ENCODE measurements around the gene ARAP2.

Gene ARAP2

DNA sequence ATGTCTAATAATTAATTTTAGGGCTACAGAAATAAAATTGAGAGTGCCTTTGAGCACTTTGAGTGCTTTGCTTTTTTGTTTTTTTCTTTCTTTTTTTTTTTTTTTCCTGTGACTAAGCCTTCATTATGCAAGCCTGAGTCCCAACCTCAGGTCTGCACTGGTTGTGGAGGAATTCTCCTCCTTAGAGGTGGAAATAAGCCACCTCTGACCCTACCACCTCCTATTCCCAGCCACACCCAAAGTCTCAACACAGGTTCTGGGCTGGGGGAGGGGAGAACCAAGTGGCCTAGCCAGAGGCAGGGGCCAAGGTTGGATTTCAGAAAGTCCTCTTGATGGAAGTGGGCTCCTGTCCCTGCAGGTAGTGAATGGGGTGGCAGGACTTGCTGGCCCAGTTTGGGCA lies 180.2 kb downstream of the ARAP2 start:
- H3K27me3 ChIP-seq (ENCODE audit: insufficient read depth, low read length, poor library complexity, severe bottlenecking) = no peaks in the 10 kb centered on the region
- no peaks in the 10 kb centered on the region for H3K79me2 ChIP-seq (ENCODE audit: insufficient read depth, low read length)
- no peak overlapping the region for H3K9ac ChIP-seq (ENCODE audit: low read depth, low read length, poor library complexity, severe bottlenecking)
- no peaks in the 10 kb centered on the region for H3K9me2 ChIP-seq (replicated peaks; ENCODE audit: low read depth, low read length)
- no peak overlapping the region for H2AFZ ChIP-seq (ENCODE audit: low read length)
- H3K4me1 ChIP-seq (ENCODE audit: insufficient read depth, low read length, poor library complexity, severe bottlenecking) = no peaks in the 10 kb centered on the region
- no peak for TF ChIP-seq EZH2phosphoT487 (IDR thresholded peaks at IDR 0.05; ENCODE audit: borderline replicate concordance)
- TF ChIP-seq, protein P1, sequence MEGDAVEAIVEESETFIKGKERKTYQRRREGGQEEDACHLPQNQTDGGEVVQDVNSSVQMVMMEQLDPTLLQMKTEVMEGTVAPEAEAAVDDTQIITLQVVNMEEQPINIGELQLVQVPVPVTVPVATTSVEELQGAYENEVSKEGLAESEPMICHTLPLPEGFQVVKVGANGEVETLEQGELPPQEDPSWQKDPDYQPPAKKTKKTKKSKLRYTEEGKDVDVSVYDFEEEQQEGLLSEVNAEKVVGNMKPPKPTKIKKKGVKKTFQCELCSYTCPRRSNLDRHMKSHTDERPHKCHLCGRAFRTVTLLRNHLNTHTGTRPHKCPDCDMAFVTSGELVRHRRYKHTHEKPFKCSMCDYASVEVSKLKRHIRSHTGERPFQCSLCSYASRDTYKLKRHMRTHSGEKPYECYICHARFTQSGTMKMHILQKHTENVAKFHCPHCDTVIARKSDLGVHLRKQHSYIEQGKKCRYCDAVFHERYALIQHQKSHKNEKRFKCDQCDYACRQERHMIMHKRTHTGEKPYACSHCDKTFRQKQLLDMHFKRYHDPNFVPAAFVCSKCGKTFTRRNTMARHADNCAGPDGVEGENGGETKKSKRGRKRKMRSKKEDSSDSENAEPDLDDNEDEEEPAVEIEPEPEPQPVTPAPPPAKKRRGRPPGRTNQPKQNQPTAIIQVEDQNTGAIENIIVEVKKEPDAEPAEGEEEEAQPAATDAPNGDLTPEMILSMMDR (conservative IDR thresholded peaks at IDR 0.05; ENCODE audit: low read length) = no peak
- H3F3A ChIP-seq (ENCODE audit: low read depth) = no peaks in the 10 kb centered on the region
- H3K4me3 ChIP-seq (ENCODE audit: low read length, poor library complexity, severe bottlenecking) = no peak overlapping the region
- no peaks in the 10 kb centered on the region for H4K20me1 ChIP-seq (ENCODE audit: insufficient read depth, low read length, poor library complexity, severe bottlenecking)
- no peak overlapping the region for H3K4me2 ChIP-seq (ENCODE audit: low read depth, low read length, poor library complexity, severe bottlenecking)
- no peaks in the 10 kb centered on the region for H3K9me3 ChIP-seq (ENCODE audit: insufficient read depth, low read depth, low read length)
- H3K36me3 ChIP-seq (ENCODE audit: insufficient read depth, low read length) = peaks cover 4% of the 10 kb centered on the region; the same call in 1 of the 2 replicates

DNA sequence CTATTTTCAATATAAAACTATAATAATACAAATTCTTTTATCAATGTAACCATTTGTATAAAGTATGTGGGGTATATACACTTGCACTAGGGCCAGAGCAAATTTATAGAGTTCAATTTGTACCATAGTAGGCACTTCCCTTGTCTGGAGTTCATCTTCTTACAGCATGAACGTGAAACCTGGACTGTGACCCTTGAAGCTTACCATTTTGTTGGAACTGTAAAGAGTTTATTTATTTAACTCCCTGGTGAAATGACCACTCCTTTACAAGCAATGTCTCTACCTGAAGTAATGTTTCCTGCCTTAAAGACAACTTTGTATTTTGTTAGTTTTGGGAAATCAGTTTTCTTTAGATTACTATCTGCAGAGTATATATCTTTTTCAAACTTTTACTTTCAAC lies 188.2 kb downstream of the ARAP2 start:
- H3K4me1 ChIP-seq (ENCODE audit: insufficient read depth, low read length, poor library complexity, severe bottlenecking) = no peaks in the 10 kb centered on the region
- no peaks in the 10 kb centered on the region for H3K27me3 ChIP-seq (ENCODE audit: insufficient read depth, low read length, poor library complexity, severe bottlenecking)
- no peaks in the 10 kb centered on the region for H3K9me2 ChIP-seq (replicated peaks; ENCODE audit: low read depth, low read length)
- no peaks in the 10 kb centered on the region for H3K36me3 ChIP-seq (ENCODE audit: insufficient read depth, low read length)
- no peaks in the 10 kb centered on the region for H4K20me1 ChIP-seq (ENCODE audit: insufficient read depth, low read length, poor library complexity, severe bottlenecking)
- H3F3A ChIP-seq (ENCODE audit: low read depth) = no peaks in the 10 kb centered on the region
- H3K79me2 ChIP-seq (ENCODE audit: insufficient read depth, low read length) = no peaks in the 10 kb centered on the region
- no peaks in the 10 kb centered on the region for H3K9me3 ChIP-seq (ENCODE audit: insufficient read depth, low read depth, low read length)
- no peak for TF ChIP-seq EZH2phosphoT487 (IDR thresholded peaks at IDR 0.05; ENCODE audit: borderline replicate concordance)
- TF ChIP-seq, protein P1 (conservative IDR thresholded peaks at IDR 0.05; ENCODE audit: low read length) = no peak
- H2AFZ ChIP-seq (ENCODE audit: low read length) = no peak overlapping the region
- no peak overlapping the region for H3K9ac ChIP-seq (ENCODE audit: low read depth, low read length, poor library complexity, severe bottlenecking)
- H3K4me3 ChIP-seq (ENCODE audit: low read length, poor library complexity, severe bottlenecking) = no peak overlapping the region
- no peak overlapping the region for H3K4me2 ChIP-seq (ENCODE audit: low read depth, low read length, poor library complexity, severe bottlenecking)

DNA sequence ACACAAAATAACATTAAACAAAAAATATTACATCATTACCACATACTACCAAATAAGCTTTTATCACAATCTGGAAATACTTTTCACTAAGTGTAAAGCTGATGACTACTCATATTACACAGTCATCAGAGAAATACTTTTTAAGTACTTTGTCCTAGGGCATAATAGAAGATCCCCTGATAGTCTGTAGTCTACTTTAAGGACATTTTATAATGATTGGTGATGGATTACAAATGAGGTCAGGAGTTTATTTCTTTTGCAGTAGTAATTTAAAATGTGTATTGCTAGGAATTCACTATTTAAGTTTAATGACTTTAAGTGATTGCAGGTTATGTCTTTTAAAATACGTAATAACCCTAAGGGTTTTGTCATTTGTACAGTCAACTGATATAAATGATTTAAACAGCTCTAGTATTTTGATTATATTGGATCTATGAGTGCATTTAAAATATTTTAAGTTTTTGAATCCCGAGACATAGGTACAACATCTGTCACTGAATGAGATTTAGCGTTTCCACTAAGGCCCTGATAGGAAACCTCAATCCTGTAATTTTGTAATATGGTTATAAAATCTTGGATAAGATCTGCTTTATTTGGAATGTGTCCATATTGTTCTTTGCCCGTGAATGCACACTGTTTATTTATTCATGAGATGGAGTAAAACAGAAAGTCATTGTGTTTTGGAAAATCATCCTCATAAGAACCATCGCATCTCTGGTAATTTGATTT lies 189.5 kb downstream of the ARAP2 start:
- Histone ChIP-seq H3K4me3 (ENCODE audit: low read length, poor library complexity, severe bottlenecking) (no peak overlapping the region), H3K9me3 (ENCODE audit: insufficient read depth, low read depth, low read length) (no peaks in the 10 kb centered on the region), H2AFZ (ENCODE audit: low read length) (no peak overlapping the region), H3K9me2 (replicated peaks; ENCODE audit: low read depth, low read length) (no peaks in the 10 kb centered on the region), H3K36me3 (ENCODE audit: insufficient read depth, low read length) (no peaks in the 10 kb centered on the region), H3K9ac (ENCODE audit: low read depth, low read length, poor library complexity, severe bottlenecking) (no peak overlapping the region), H3F3A (ENCODE audit: low read depth) (no peaks in the 10 kb centered on the region), H3K4me2 (ENCODE audit: low read depth, low read length, poor library complexity, severe bottlenecking) (no peak overlapping the region), H3K27me3 (ENCODE audit: insufficient read depth, low read length, poor library complexity, severe bottlenecking) (no peaks in the 10 kb centered on the region), H3K79me2 (ENCODE audit: insufficient read depth, low read length) (no peaks in the 10 kb centered on the region), H3K4me1 (ENCODE audit: insufficient read depth, low read length, poor library complexity, severe bottlenecking) (no peaks in the 10 kb centered on the region), H4K20me1 (ENCODE audit: insufficient read depth, low read length, poor library complexity, severe bottlenecking) (no peaks in the 10 kb centered on the region)
- TF ChIP-seq, protein P1 (conservative IDR thresholded peaks at IDR 0.05; ENCODE audit: low read length) = no peak
- TF ChIP-seq EZH2phosphoT487 (IDR thresholded peaks at IDR 0.05; ENCODE audit: borderline replicate concordance) = no peak

All from Loucy (cell line).